ENCODE results near the gene SMPDL3A.

The SMPDL3A gene

GRCh38 chr6:122779667-122780066, 9.4 kb upstream of the SMPDL3A start, which contains the start of gene FABP7:
TSS of gene FABP7 (plus strand) at chr6:122779716. CDS start at chr6:122779795, 79 bp downstream.
- H3K4me3 ChIP-seq (replicated peaks; ENCODE audit: low read depth, low read length): no peak within 1 kb of the TSS
- H3K36me3 ChIP-seq (ENCODE audit: control insufficient read depth, insufficient read depth, low read length): no peaks in the 10 kb centered on the region
- peaks cover 1% of the 10 kb centered on the region for H3K27me3 ChIP-seq (replicated peaks; ENCODE audit: control insufficient read depth, insufficient read depth, low read length)
- DNase-seq (ENCODE audit: extremely low read depth, insufficient read length): no peak
- TF ChIP-seq CTCF (IDR thresholded peaks at IDR 0.05; ENCODE audit: insufficient read depth, low read length, poor library complexity, severe bottlenecking): no peak

GRCh38 chr6:122780114-122780513, 8.9 kb upstream of the SMPDL3A start:
- H3K4me3 ChIP-seq (replicated peaks; ENCODE audit: low read depth, low read length): no peak overlapping the region
- DNase-seq (ENCODE audit: extremely low read depth, insufficient read length): no peak
- TF ChIP-seq CTCF (IDR thresholded peaks at IDR 0.05; ENCODE audit: insufficient read depth, low read length, poor library complexity, severe bottlenecking): no peak
- H3K27me3 ChIP-seq (replicated peaks; ENCODE audit: control insufficient read depth, insufficient read depth, low read length): peaks cover 1% of the 10 kb centered on the region
- H3K36me3 ChIP-seq (ENCODE audit: control insufficient read depth, insufficient read depth, low read length): no peaks in the 10 kb centered on the region

- Histone ChIP-seq H3K36me3 (ENCODE audit: control insufficient read depth, insufficient read depth, low read length) (no peaks in the 10 kb centered on the region), H3K27me3 (replicated peaks; ENCODE audit: control insufficient read depth, insufficient read depth, low read length) (peaks cover 1% of the 10 kb centered on the region), H3K4me3 (replicated peaks; ENCODE audit: low read depth, low read length) (no peak overlapping the region)
- DNase-seq (ENCODE audit: extremely low read depth, insufficient read length): no peak
- no peak for TF ChIP-seq CTCF (IDR thresholded peaks at IDR 0.05; ENCODE audit: insufficient read depth, low read length, poor library complexity, severe bottlenecking)
Measured at GRCh38 chr6:122781716-122782115, 7.3 kb upstream of the SMPDL3A start.

GRCh38 chr6:122783401-122783800, 5.7 kb upstream of the SMPDL3A start:
- H3K27me3 ChIP-seq (replicated peaks; ENCODE audit: control insufficient read depth, insufficient read depth, low read length): peaks cover 1% of the 10 kb centered on the region
- DNase-seq (ENCODE audit: extremely low read depth, insufficient read length): no peak
- H3K36me3 ChIP-seq (ENCODE audit: control insufficient read depth, insufficient read depth, low read length): no peaks in the 10 kb centered on the region
- no peak overlapping the region for H3K4me3 ChIP-seq (replicated peaks; ENCODE audit: low read depth, low read length)
- no peak for TF ChIP-seq CTCF (IDR thresholded peaks at IDR 0.05; ENCODE audit: insufficient read depth, low read length, poor library complexity, severe bottlenecking)

- Histone ChIP-seq H3K4me3 (replicated peaks; ENCODE audit: low read depth, low read length) (no peak overlapping the region), H3K27me3 (replicated peaks; ENCODE audit: control insufficient read depth, insufficient read depth, low read length) (no peaks in the 10 kb centered on the region), H3K36me3 (ENCODE audit: control insufficient read depth, insufficient read depth, low read length) (no peaks in the 10 kb centered on the region)
- no peak for DNase-seq (ENCODE audit: extremely low read depth, insufficient read length)
- TF ChIP-seq CTCF (IDR thresholded peaks at IDR 0.05; ENCODE audit: insufficient read depth, low read length, poor library complexity, severe bottlenecking): no peak
Measured at GRCh38 chr6:122785891-122786290, 3.2 kb upstream of the SMPDL3A start.

GRCh38 chr6:122787721-122788120, 1.3 kb upstream of the SMPDL3A start:
- Histone ChIP-seq H3K36me3 (ENCODE audit: control insufficient read depth, insufficient read depth, low read length) (no peaks in the 10 kb centered on the region), H3K27me3 (replicated peaks; ENCODE audit: control insufficient read depth, insufficient read depth, low read length) (no peaks in the 10 kb centered on the region), H3K4me3 (replicated peaks; ENCODE audit: low read depth, low read length) (no peak overlapping the region)
- no peak for TF ChIP-seq CTCF (IDR thresholded peaks at IDR 0.05; ENCODE audit: insufficient read depth, low read length, poor library complexity, severe bottlenecking)
- no peak for DNase-seq (ENCODE audit: extremely low read depth, insufficient read length)

All from GM06990 (cell line).